Testis (tissue), 5 donors: ENCODE results near the gene HTR3D. TPM values are rescaled to one million over a fixed set of nuclear protein-coding genes. Genes with fewer than 3 reads are reported as not detected.

Experiments used
- DNase-seq: peaks from one replicate; pipeline ENCODE4 v3.0.0-alpha.2; 2019
- H3K27ac ChIP-seq, 2 donors: fragments of 200-600 bp; sonication (generic); one replicate each; pipeline ENCODE4 v1.5.1; 2019
- H3K27me3 ChIP-seq: fragments of 200-600 bp; sonication (generic); one replicate; pipeline ENCODE4 v1.5.1; 2019
- H3K36me3 ChIP-seq: fragments of 200-600 bp; sonication (generic); one replicate; pipeline ENCODE4 v1.5.1; 2017; ENCODE audit warnings: low read depth; ENCODE audit errors: missing control alignments
- H3K4me1 ChIP-seq: fragments of 200-600 bp; sonication (generic); one replicate; pipeline ENCODE4 v1.5.1; 2019
- H3K4me3 ChIP-seq, 2 donors: fragments of 200-600 bp; sonication (generic); one replicate each; pipeline ENCODE4 v1.5.1; 2017 to 2019
- H3K9me3 ChIP-seq: fragments of 200-600 bp; sonication (generic); one replicate; pipeline ENCODE4 v1.5.1; 2017
- CTCF ChIP-seq, 3 experiments: fragments of 450-650 bp in 2 of 3; fragments of 200-600 bp in 1 of 3; sonication (generic) in 1 of 3; IDR thresholded peaks; one replicate each; pipeline ENCODE4 v1.5.1; 2016 to 2019; ENCODE audit warnings: antibody characterized with exemption in 3 of 3, mild to moderate bottlenecking in 2 of 3, moderate library complexity in 1 of 3
- POLR2A ChIP-seq: fragments of 450-650 bp; IDR thresholded peaks from one replicate; pipeline ENCODE4 v1.6.1; 2017; ENCODE audit warnings: antibody characterized with exemption, mild to moderate bottlenecking, moderate library complexity
- WGBS, 2 donors: methylation state at CpG; one replicate each; pipeline ENCODE4 v1.1.5; 2018; 5-methylcytosine and 5-hydroxymethylcytosine counted together
- intact Hi-C: fragments of 100-400 bp; cut with DNase I; formaldehyde crosslinking; loops from one replicate; pipeline ENCODE4 v1.15.1; 2023; ENCODE audit warnings: low total_unique reads
- long read RNA-seq, 2 donors: transcript quantifications; one replicate each; lab custom pipeline, GENCODE V29; 2026
- polyA plus RNA-seq: library from polyadenylated mRNA; stranded (reverse); fragments of 350-450 nt; fragmentation: Illumina TruSeq; extraction: RNeasy Lipid Tissue Mini Kit (QIAGEN cat#74804); gene quantifications from one replicate; pipeline ENCODE4 v1.2.3, GENCODE V29; 2014; ENCODE audit warnings: low read depth, low replicate concordance; ENCODE audit not compliant: insufficient read depth
- total RNA-seq, 2 donors: library from RNA; depleted of rRNA; stranded (reverse); fragments of >200 nt; gene quantifications; one replicate each; pipeline ENCODE4 v1.2.3, GENCODE V29; 2016

The HTR3D gene
- not detected for total RNA-seq
- not detected for polyA plus RNA-seq
- long read RNA-seq, donor 1 = 0 reads
- long read RNA-seq, donor 2 = 0 reads

GRCh38 chr3:184031187-184031792, at the start of gene HTR3D:
Gene HTR3D (plus strand): TSS chr3:184031742. CDS start chr3:184031742, 0 bp downstream.
- Histone ChIP-seq H3K4me1 (no peaks in the 10 kb centered on the region), H3K27ac (no peak within 1 kb of the TSS), H3K27me3 (no peaks in the 10 kb centered on the region), H3K9me3 (no peaks in the 10 kb centered on the region), H3K4me3 (no peak within 1 kb of the TSS), H3K36me3 (no peaks in the 10 kb centered on the region)
- TF ChIP-seq POLR2A (no peak), CTCF (IDR thresholded peaks at IDR 0.05) (no peak)
- intact Hi-C loops = no loop called here
- 71 to 76% methylated on average over 4 of the region's 4 CpGs for WGBS, 2 donors
- DNase-seq = no peak

GRCh38 chr3:183981990-183982644, 49.4 kb upstream of the HTR3D start:
- no peak for TF ChIP-seq CTCF (IDR thresholded peaks at IDR 0.05)
- no peak for TF ChIP-seq POLR2A

DNA sequence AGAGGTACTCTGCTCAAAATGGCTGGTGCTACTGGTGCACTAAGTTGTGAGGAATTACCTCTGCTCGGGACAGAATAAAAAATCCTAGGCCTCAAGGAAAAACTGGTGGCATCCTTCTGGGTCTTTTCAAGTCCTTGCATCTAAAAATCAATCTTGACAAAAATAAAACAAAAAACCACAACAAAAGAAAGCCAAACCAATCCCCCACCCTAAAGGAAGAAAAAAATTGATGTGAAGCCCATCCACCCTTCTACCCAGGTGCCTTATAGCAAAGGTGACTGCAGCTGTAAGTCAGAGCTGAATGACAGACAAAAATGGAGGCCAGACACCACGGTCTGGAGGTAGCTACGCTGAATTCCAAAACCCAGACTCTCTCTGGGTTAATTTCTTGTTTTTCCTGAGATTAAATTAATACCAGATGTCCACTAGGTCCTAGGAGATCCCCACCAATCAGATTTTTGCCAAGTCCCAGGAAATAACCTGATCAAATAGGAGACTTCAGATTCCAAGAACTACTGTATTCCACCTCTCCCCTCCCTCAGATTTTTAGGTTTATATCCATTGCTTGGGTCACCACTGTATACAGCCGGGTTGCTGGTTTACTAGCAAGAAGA, 47.3 kb upstream of the HTR3D start:
- TF ChIP-seq POLR2A = no peak
- TF ChIP-seq CTCF (IDR thresholded peaks at IDR 0.05) = no peak
- H3K9me3 ChIP-seq = no peaks in the 10 kb centered on the region
- H3K36me3 ChIP-seq = no peaks in the 10 kb centered on the region
- H3K27ac ChIP-seq = no peak overlapping the region
- no peaks in the 10 kb centered on the region for H3K27me3 ChIP-seq
- intact Hi-C loops = no loop called here
- H3K4me1 ChIP-seq = no peaks in the 10 kb centered on the region
- 87% methylated on average over 4 of the region's 4 CpGs for WGBS, 2 donors
- H3K4me3 ChIP-seq = no peak overlapping the region
- DNase-seq = no peak

More at GRCh38 chr3:183981990-183982644, 49.4 kb upstream of the HTR3D start:
- Histone ChIP-seq H3K4me3 (no peak overlapping the region), H3K27me3 (no peaks in the 10 kb centered on the region), H3K27ac (no peak overlapping the region), H3K36me3 (no peaks in the 10 kb centered on the region), H3K9me3 (no peaks in the 10 kb centered on the region), H3K4me1 (no peaks in the 10 kb centered on the region)
- WGBS, 2 donors = 74 to 75% methylated on average over 6 of the region's 6 CpGs
- no peak for DNase-seq
- intact Hi-C loops = no loop called here

- no peaks in the 10 kb centered on the region for H3K9me3 ChIP-seq
- H3K27me3 ChIP-seq = no peaks in the 10 kb centered on the region
- WGBS, 2 donors = 80 to 90% methylated on average over 11 of the region's 11 CpGs
- no peak overlapping the region for H3K27ac ChIP-seq
- no peaks in the 10 kb centered on the region for H3K36me3 ChIP-seq
- DNase-seq = no peak
- no peaks in the 10 kb centered on the region for H3K4me1 ChIP-seq
- intact Hi-C loops = no loop called here
- H3K4me3 ChIP-seq = no peak overlapping the region
- TF ChIP-seq CTCF (IDR thresholded peaks at IDR 0.05) (no peak), POLR2A (no peak)
These were observed 46.5 kb upstream of the HTR3D start for GRCh38 chr3:183984749-183985729.
